Stimulated activated CD4-positive, alpha-beta T cell treated with anti-CD3 and anti-CD28 coated beads, TNF-alpha, amount 100 ng/mL, for 48 hours (primary cell): Measurements from ENCODE around the gene LRP6.

Source experiments
- DNase-seq, 3 donors: peaks; one replicate each; pipeline ENCODE4 v3.0.0-alpha.2; 2020; ENCODE audit warnings: low read depth in 3 of 3

Gene LRP6

GRCh38 chr12:12121061-12121460, 145.8 kb downstream of the LRP6 start:
- DNase-seq: no peak

- DNase-seq: no peak
Measured at GRCh38 chr12:12116677-12117076, 150.2 kb downstream of the LRP6 start.

DNA sequence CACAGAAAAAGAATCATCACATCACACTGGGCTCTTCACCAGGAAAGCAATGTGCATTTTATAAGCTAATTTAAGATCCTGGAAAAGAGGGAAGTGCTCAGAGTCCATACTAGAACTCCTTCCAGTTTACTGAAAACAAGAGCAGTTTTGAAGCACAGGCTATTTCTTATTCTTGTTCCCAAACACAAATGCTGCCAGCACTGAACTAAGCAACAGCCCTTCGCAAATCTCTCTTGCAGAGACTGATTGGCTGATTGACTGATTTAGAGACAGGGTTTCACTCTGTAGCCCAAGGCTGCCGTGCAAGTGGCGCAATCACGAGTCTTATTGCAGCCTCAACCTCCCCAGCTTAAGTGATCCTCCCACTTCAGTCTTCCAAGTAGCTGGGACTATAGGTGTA, 151.3 kb downstream of the LRP6 start:
- no peak for DNase-seq

- DNase-seq: peak in 1 of 3 donors; percentile 11
Measured at GRCh38 chr12:12110923-12111555, 155.8 kb downstream of the LRP6 start.

- DNase-seq: no peak
Measured at GRCh38 chr12:12108441-12109058, 158.3 kb downstream of the LRP6 start.

DNA sequence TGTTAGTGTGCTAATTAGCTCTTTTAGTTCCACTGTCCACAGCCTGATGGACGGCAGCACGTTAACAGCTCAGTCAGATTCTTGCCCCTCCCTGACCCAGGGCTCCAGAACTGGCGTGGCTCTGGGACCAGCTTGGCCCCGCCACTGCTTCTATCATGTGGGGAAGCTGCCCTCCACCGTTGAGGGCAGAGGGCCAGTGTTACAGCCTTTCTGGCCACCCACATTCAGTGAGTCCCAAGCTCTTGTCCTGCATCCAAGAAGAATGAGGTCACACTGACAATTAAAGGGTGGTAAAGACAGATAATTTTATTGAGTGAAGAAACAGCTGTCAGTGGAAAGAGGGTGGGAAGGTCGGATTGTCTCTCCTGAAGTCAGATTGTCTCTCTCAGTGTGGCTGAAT, 159.2 kb downstream of the LRP6 start:
- no peak for DNase-seq

GRCh38 chr12:12099102-12099501, 167.7 kb downstream of the LRP6 start:
- no peak for DNase-seq

- DNase-seq: no peak
Measured at GRCh38 chr12:12098691-12099015, 168.2 kb downstream of the LRP6 start.

DNA sequence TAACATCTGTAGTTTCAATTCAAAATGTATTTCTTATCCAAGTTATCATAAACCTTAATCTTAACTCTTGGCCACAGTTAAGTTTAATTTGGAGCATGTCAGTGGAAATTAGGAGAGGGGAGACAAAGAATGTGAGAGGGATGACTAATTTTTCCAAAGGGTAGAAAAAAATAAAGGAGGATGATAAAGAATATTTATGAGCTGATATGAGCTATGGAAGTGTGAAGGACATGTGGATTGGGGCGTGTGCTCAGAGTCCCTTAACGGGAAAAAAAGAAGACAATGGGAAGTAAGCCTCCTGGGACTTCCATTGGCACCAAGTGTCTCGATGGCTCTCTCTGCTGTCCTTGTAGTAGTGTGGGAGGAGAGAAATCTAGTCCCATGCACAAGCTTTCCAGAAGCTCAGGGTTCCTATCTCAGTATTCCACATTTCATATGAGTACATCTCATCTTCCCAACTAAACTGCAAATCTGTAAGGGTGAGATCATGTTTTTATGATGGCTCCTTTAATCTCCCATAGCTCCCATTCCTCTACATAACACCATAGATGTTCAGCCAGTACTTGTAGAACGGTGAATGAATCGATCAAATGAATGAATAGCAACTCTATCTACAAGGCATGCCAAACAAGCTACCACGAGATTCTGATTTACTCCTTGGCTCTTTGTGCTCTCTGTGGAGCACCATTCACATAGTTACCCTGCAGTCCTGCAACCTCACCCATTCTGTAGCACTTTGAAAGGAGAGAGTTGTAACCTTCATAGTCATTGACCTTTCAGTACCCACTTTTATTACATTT, 168.8 kb downstream of the LRP6 start:
- no peak for DNase-seq

DNA sequence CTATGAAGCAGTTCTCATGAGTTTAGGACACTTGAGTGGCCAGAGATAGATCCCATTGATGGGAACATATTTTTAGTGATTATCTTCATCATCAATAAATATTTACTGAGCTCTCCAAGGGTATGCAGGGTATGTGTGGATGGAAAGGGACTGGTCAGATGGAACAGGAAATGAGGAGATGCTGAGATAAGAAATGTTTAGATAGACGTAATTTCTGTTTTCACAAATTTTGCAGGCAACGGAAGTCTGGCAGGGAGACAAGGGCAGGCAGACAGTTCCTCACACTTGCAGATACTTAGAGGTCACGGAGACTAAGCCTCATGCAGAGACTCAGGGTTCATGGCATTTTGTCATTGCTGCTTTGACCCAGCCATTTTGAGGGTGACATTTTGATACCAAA, 171.8 kb downstream of the LRP6 start:
- no peak for DNase-seq

- DNase-seq: no peak
Measured at GRCh38 chr12:12094481-12094880, 172.4 kb downstream of the LRP6 start.

DNA sequence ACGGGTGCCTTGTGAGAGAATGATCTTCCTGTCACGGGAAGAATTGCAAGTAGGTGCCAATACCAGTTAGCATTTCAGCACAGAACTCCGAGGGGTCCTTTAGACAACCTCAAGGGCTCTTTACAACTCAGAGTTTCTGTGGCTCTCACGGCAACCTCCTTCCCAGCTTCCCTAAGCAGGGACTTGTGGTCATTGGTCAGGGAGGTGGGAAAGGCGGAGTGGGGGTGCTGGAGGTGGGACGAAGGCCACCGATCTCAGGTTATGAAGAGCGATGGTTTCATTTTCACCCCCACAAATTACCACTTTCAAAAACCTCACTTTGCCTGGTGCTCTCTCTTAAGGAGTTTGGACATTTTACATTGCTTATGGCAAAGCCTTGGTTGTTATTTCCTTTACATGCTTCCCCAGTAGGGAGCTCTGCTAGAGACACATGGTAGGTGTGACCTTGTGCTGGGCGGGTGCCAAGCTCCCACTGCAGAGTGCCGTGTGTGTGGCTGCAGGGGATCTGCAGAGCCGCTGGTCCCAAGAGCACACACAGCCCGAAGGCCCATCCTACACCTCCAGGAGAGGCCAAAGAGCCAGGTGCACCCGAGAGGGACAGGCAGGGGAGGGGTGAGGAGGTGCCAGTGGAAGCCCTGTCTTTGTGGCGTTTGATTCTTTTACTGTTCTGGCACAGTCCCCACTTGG, 174.7 kb downstream of the LRP6 start:
- no peak for DNase-seq

- no peak for DNase-seq
Measured at GRCh38 chr12:12091071-12091470, 175.8 kb downstream of the LRP6 start.

DNA sequence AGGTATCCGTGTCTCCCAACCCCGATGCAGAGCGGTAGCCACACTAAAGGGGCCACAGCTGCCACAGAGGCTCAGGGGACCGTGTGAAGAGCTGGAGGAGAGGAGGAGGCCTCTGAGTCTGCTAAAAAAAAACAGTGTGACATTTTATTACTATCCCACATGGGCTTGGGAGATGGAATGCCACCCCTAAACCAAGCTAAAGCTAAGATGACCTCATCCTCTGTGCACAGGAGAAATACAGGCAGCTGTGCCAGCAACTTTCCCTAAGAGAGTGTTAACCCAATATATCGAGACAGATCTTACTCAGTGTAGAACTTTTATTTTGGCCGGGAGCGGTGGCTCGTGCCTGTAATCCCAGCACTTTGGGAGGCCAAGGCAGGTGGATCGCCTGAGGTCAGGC, 178.1 kb downstream of the LRP6 start:
- no peak for DNase-seq

GRCh38 chr12:12088147-12088546, 178.7 kb downstream of the LRP6 start:
- no peak for DNase-seq

DNA sequence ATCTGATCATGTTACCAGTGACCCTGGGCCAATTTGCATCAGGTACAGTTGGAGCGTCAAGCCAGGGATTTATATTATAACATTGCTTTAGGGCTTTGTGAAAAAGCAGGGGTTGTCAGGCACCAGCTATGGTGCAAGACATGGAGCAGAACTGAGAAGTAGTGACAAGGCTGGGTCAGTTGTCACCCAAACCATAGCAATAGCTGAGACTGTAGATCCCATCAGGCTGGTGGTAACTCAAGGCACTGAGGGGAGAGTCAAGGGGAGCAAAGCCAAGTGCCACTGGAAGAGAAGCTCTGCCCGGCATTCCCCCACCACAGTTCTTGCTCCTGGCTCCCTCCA, 179.2 kb downstream of the LRP6 start:
- no peak for DNase-seq

DNA sequence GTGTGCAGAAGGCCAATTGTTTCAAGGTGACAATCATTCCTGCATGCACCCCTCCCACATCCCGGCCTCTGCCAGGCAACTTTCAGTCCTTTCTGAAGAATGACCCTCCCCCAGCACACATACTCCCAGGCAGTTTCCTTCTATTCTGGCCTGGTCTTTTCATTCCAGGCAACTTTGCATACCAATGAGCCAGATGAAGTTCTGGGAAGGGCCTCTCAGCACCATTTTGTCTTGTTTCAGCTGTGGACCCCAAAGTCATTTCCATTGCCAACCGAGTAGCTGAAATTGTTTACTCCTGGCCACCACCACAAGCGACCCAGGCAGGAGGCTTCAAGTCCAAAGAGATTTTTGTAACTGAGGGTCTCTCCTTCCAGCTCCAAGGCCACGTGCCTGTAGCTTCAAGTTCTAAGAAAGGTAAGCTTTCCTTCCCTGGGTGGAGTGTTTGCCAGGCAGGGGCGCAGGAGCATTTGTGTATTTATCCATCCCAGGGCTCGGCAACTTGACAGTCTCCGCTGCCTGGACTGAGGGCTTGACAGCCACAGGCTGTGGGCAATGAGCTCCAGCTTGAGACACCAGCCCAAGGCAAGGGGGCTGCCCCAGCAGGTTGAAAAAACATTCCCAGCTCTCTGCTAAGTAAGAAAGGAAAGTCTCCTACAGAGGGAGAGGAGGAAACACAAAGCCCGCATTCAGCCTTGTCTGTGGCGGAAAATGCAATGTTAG, 179.7 kb downstream of the LRP6 start:
- DNase-seq: no peak

GRCh38 chr12:12086362-12086761, 180.5 kb downstream of the LRP6 start:
- no peak for DNase-seq

- no peak for DNase-seq
Measured at GRCh38 chr12:12083688-12084087, 183.2 kb downstream of the LRP6 start.

- DNase-seq: no peak
Measured at GRCh38 chr12:12081836-12082497, 184.9 kb downstream of the LRP6 start.

DNA sequence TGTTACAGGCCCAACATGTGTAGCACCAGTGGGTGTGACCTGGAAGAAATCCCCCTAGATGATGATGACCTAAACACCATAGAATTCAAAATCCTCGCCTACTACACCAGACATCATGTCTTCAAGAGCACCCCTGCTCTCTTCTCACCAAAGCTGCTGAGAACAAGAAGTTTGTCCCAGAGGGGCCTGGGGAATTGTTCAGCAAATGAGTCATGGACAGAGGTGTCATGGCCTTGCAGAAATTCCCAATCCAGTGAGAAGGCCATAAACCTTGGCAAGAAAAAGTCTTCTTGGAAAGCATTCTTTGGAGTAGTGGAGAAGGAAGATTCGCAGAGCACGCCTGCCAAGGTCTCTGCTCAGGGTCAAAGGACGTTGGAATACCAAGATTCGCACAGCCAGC, 187.6 kb downstream of the LRP6 start:
- DNase-seq: no peak
